HL-60 (cell line): ENCODE results near the gene MIOX.

Experiments
- CTCF ChIP-seq: IDR thresholded peaks from one replicate; pipeline ENCODE4 v1.5.1; 2011; ENCODE audit warnings: low read length, control low read depth, inconsistent platforms; ENCODE audit not compliant: insufficient read depth
- POLR2AphosphoS5 ChIP-seq: IDR thresholded peaks from 2 replicates; pipeline ENCODE4 v1.6.1; 2012; ENCODE audit warnings: low read depth
- REST ChIP-seq: IDR thresholded peaks from 2 replicates; pipeline ENCODE4 v1.6.1; 2012; ENCODE audit warnings: low read depth; ENCODE audit not compliant: insufficient replicate concordance
- SPI1 ChIP-seq: IDR thresholded peaks from 2 replicates; pipeline ENCODE4 v1.6.1; 2012; ENCODE audit warnings: low read depth, mild to moderate bottlenecking, borderline replicate concordance

GRCh38 chr22:50469377-50470305, 17.0 kb upstream of the MIOX start:
- TF ChIP-seq CTCF = no peak
- TF ChIP-seq REST = no peak
- TF ChIP-seq POLR2AphosphoS5 = peak; percentile 74
- no peak for TF ChIP-seq SPI1
